ENCODE results near the gene ABCG1. TPM values are rescaled to one million over a fixed set of nuclear protein-coding genes. Genes with fewer than 3 reads are reported as not detected.

ABCG1 gene
- total and polyA plus RNA-seq, 2 of the 4 experiments (the other 2 are of a cell fraction) = 0.19 to 0.36 TPM

GRCh38 chr21:42258150-42258884 lies 39.4 kb downstream of the ABCG1 start (continued):
- TF ChIP-seq FOS (IDR thresholded peaks at IDR 0.05; ENCODE audit: low read depth, low read length) = no peak

GRCh38 chr21:42258885-42259407 lies 40.0 kb downstream of the ABCG1 start:
- DNase-seq = no peak
- ChIA-PET CTCF (interaction anchor here (0.6 to 2.0 kb wide), 7 partner anchors 10 to 114 kb away, joined by 3 to 16 read pairs (median 3); no protein-coding TSS in a partner anchor), POLR2A (ENCODE audit: unreplicated experiment) (no interaction called here)
- no peak overlapping the region for H3K27ac ChIP-seq (ENCODE audit: insufficient read depth, low read length)
- H4K8ac ChIP-seq (ENCODE audit: low read depth in 2 of 2, low read length in 2 of 2) = no peak overlapping the region
- H2BK20ac ChIP-seq (ENCODE audit: low read depth, low read length) = no peak overlapping the region
- no peak overlapping the region for H2BK120ac ChIP-seq (ENCODE audit: low read depth, low read length)
- peaks cover 5% of the 10 kb centered on the region; the same call in 1 of the 2 replicates for H4K20me1 ChIP-seq (ENCODE audit: insufficient read depth, low read length)
- no peak overlapping the region for H3K14ac ChIP-seq (replicated peaks; ENCODE audit: low read depth, low read length)
- intact Hi-C loops (cut with micrococcal nuclease) (loop anchor here (1.0 to 5.0 kb wide), 2 partner anchors 97 to 114 kb away; no protein-coding TSS in a partner anchor), in situ Hi-C loops (cut with MboI; ENCODE audit: low sequenced_read_pairs) (no loop called here), dilution Hi-C loops (cut with HindIII; ENCODE audit: low sequenced_read_pairs, unreplicated experiment) (no loop called here)
- no peak overlapping the region for H3K4ac ChIP-seq (ENCODE audit: low read depth, low read length)
- no peak overlapping the region for H3K9ac ChIP-seq (ENCODE audit: low read depth, low read length)
- H2AK5ac ChIP-seq (ENCODE audit: low read depth, low read length) = no peak overlapping the region
- no peak overlapping the region for H3K18ac ChIP-seq (ENCODE audit: low read depth, low read length)
- no peak overlapping the region for H3K4me3 ChIP-seq (ENCODE audit: insufficient read depth, low read depth, low read length)
- no peak overlapping the region for H2BK15ac ChIP-seq (ENCODE audit: low read depth, low read length)
- H3K23ac ChIP-seq (ENCODE audit: low read depth, low read length) = no peak overlapping the region
- H3K36me3 ChIP-seq (ENCODE audit: control insufficient read depth, insufficient read depth, low read length) = no peaks in the 10 kb centered on the region
- no peak overlapping the region for H4K91ac ChIP-seq (ENCODE audit: insufficient read depth, low read depth, low read length)
- no peak overlapping the region for H4K5ac ChIP-seq (ENCODE audit: low read depth, low read length)
- 100% methylated on average over 1 of the region's 9 CpGs; no CpG with 5 or more reads in 1 of the 2 experiments for WGBS, 2 experiments (ENCODE audit: extremely low coverage in 2 of 2, insufficient read length in 1 of 2)
- BruUV-seq (replicated peaks) = no TSS peak
- no peaks in the 10 kb centered on the region for H3K79me1 ChIP-seq (ENCODE audit: low read depth in 1 of 2, low read length in 2 of 2)
- no peaks in the 10 kb centered on the region for H3K9me3 ChIP-seq (ENCODE audit: control insufficient read depth, insufficient read depth, low read length)
- no peak for ATAC-seq (ENCODE audit: low read depth)
- H3K27me3 ChIP-seq (ENCODE audit: control insufficient read depth, insufficient read depth, low read length) = peaks cover 20% of the 10 kb centered on the region; the same call in 1 of the 2 replicates
- H3K56ac ChIP-seq (ENCODE audit: extremely low read depth, insufficient read depth, low read length) = no peak overlapping the region
- peaks cover 11% of the 10 kb centered on the region; the same call in 1 of the 2 replicates for H3K9me1 ChIP-seq (ENCODE audit: insufficient read depth, low read length)
- no peak overlapping the region for H3K4me2 ChIP-seq (ENCODE audit: low read depth, low read length)
- peaks cover 23% of the 10 kb centered on the region; the same call in 1 of the 2 replicates for H3K4me1 ChIP-seq (ENCODE audit: control insufficient read depth, insufficient read depth, low read length)
- no peak overlapping the region for H2AFZ ChIP-seq (replicated peaks; ENCODE audit: low read length, poor library complexity)
- H2AK9ac ChIP-seq (replicated peaks; ENCODE audit: low read depth, low read length, poor library complexity) = peak overlapping the region; percentile 22
- no peak overlapping the region for H2BK5ac ChIP-seq (ENCODE audit: low read depth, low read length, poor library complexity, severe bottlenecking)
- TF ChIP-seq RAD21 (IDR thresholded peaks at IDR 0.05; ENCODE audit: low read length) (no peak), POLR2A (IDR thresholded peaks at IDR 0.05; ENCODE audit: low read depth, low read length) (no peak), CEBPB (IDR thresholded peaks at IDR 0.05; ENCODE audit: low read depth, low read length) (no peak), CTCF (conservative IDR thresholded peaks at IDR 0.05; ENCODE audit: low read depth, low read length) (no peak), MAZ (IDR thresholded peaks at IDR 0.05; ENCODE audit: borderline replicate concordance, low read depth, low read length) (no peak), NFE2L2 (IDR thresholded peaks at IDR 0.05; ENCODE audit: low read depth, low read length) (no peak), BHLHE40 (IDR thresholded peaks at IDR 0.05; ENCODE audit: low read depth, low read length) (no peak), RFX5 (IDR thresholded peaks at IDR 0.05; ENCODE audit: low read depth, low read length) (no peak), USF2 (IDR thresholded peaks at IDR 0.05; ENCODE audit: low read depth, low read length) (no peak), MXI1 (IDR thresholded peaks at IDR 0.05; ENCODE audit: borderline replicate concordance, low read depth, low read length) (no peak), MAFK (IDR thresholded peaks at IDR 0.05; ENCODE audit: low read depth, low read length) (no peak), CHD1 (IDR thresholded peaks at IDR 0.05; ENCODE audit: low read depth, low read length) (no peak), RCOR1 (IDR thresholded peaks at IDR 0.05; ENCODE audit: insufficient replicate concordance, low read length) (no peak)
